ENCODE measurements around the gene LOXL4.

DNA sequence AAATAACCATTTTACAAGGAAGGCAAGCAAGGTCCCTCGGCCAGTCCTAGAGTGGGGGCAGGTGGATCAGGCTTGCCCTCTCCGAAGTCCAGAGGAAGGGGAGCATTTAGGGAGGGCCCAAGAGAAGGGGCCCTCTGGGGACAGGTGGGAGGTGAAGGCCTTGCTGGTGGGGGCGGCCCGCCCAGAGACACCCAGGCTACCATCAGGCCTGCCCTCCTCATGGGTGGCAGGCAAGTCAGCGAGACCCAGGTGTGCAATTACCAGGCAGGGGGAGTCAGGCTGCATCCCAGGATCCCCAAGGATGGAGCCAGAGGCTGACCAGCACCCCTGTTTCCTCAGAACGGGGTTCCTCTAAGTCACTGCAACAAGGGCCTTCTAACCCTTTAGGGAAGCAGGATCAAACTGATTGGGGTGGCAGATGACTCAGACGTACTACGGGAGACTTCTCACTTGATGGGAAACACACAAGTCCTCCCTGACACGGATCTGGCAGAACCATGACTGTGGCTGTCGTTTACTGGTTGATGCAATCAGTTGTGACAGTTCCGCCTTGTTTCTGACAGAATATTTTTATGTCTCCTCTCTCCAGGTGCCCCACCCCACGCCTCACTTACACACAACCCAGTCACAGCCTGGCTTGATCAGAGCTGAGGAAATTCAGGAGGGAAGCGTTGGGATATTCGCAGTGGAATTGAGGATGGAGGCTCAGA lies 8.2 kb downstream of the LOXL4 start:
- TF ChIP-seq, protein P1, sequence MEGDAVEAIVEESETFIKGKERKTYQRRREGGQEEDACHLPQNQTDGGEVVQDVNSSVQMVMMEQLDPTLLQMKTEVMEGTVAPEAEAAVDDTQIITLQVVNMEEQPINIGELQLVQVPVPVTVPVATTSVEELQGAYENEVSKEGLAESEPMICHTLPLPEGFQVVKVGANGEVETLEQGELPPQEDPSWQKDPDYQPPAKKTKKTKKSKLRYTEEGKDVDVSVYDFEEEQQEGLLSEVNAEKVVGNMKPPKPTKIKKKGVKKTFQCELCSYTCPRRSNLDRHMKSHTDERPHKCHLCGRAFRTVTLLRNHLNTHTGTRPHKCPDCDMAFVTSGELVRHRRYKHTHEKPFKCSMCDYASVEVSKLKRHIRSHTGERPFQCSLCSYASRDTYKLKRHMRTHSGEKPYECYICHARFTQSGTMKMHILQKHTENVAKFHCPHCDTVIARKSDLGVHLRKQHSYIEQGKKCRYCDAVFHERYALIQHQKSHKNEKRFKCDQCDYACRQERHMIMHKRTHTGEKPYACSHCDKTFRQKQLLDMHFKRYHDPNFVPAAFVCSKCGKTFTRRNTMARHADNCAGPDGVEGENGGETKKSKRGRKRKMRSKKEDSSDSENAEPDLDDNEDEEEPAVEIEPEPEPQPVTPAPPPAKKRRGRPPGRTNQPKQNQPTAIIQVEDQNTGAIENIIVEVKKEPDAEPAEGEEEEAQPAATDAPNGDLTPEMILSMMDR (IDR thresholded peaks at IDR 0.05), result no peak
- no peak for TF ChIP-seq POLR2A (IDR thresholded peaks at IDR 0.05)

Measured in suprapubic skin (tissue), 3 donors.